Lung (tissue), 12 donors: ENCODE data around the gene CDH23. TPM values are rescaled to one million over a fixed set of nuclear protein-coding genes. Genes with fewer than 3 reads are reported as not detected.

Experiments
- ATAC-seq: fragments of 200-7000 bp; cut with Tn5 transposase; one replicate; pipeline ENCODE4 v1.9.1; 2020; ENCODE audit warnings: moderate number of reproducible peaks; ENCODE audit not compliant: insufficient read depth, low FRiP score
- DNase-seq, 3 donors: peaks; one replicate each; pipeline ENCODE4 v3.0.0-alpha.2; 2013 to 2017
- H3K27ac ChIP-seq, 2 donors: one replicate each; pipeline ENCODE4 v1.5.1; 2013; ENCODE audit warnings: mild to moderate bottlenecking in 2 of 2, moderate library complexity in 2 of 2, control low read depth in 1 of 2, inconsistent platforms in 1 of 2, low read depth in 1 of 2, low read length in 1 of 2
- H3K27me3 ChIP-seq, 3 donors: one replicate each; pipeline ENCODE4 v1.5.1; 2013; ENCODE audit warnings: low read length in 2 of 3; ENCODE audit not compliant: control insufficient read depth in 3 of 3, insufficient read depth in 3 of 3
- H3K36me3 ChIP-seq, 4 donors: one replicate each; pipeline ENCODE4 v1.5.1; 2013; ENCODE audit warnings: low read length in 4 of 4, mild to moderate bottlenecking in 1 of 4, moderate library complexity in 1 of 4; ENCODE audit not compliant: control insufficient read depth in 4 of 4, insufficient read depth in 4 of 4
- H3K4me1 ChIP-seq, 5 donors: one replicate each; pipeline ENCODE4 v1.5.1; 2013; ENCODE audit warnings: low read length in 5 of 5, mild to moderate bottlenecking in 2 of 5, moderate library complexity in 1 of 5; ENCODE audit not compliant: control insufficient read depth in 5 of 5, insufficient read depth in 5 of 5
- H3K4me3 ChIP-seq: one replicate; pipeline ENCODE4 v1.5.1; 2013; ENCODE audit warnings: mild to moderate bottlenecking, control low read depth, moderate library complexity
- H3K9ac ChIP-seq, 2 donors: one replicate each; pipeline ENCODE4 v1.5.1; 2013; ENCODE audit warnings: low read length in 2 of 2, control low read depth in 1 of 2; ENCODE audit not compliant: insufficient read depth in 1 of 2
- H3K9me3 ChIP-seq, 4 donors: one replicate each; pipeline ENCODE4 v1.5.1; 2013; ENCODE audit warnings: low read length in 3 of 4, mild to moderate bottlenecking in 1 of 4, moderate library complexity in 1 of 4; ENCODE audit not compliant: control insufficient read depth in 4 of 4, insufficient read depth in 3 of 4
- CTCF ChIP-seq: IDR thresholded peaks from 2 replicates; pipeline ENCODE4 v1.5.1; 2012; ENCODE audit warnings: mild to moderate bottlenecking; ENCODE audit errors: control extremely low read depth, extremely low read depth
- WGBS, 2 donors: extraction: QIAGEN DNeasy Blood & Tissue Kit; methylation state at CpG; one replicate each; pipeline ENCODE4 v1.1.7; 2013; 5-methylcytosine and 5-hydroxymethylcytosine counted together
- polyA plus RNA-seq, 2 donors: library from polyadenylated mRNA; stranded (reverse); fragments of 200-250 nt; gene quantifications; one replicate each; pipeline ENCODE4 v1.2.1, GENCODE V29; 2013
- total RNA-seq, 2 donors: library from RNA; depleted of rRNA in 1 of 2; stranded (reverse); fragments of >200 nt in 1 of 2; gene quantifications; one replicate each; pipeline ENCODE4 v1.2.1, GENCODE V29; 2014 to 2021
- donor health status: control.
- donor health status: control.
- donor health status: Bipolar disorder and iron deficiency.
- donor health status: healthy.
- donor health status: DM: yes; HTN: yes; CAD: no.

Gene CDH23
- total and polyA plus RNA-seq, 4 donors, result 4.5 to 29.5 (median 6.0) TPM

GRCh38 chr10:71805776-71806703 is 409.3 kb downstream of the CDH23 start:
- TF ChIP-seq CTCF, result no peak
- DNase-seq, result peak; percentile 13 to 26 (median 21)

GRCh38 chr10:71806704-71807556 is 410.2 kb downstream of the CDH23 start:
- H3K4me1 ChIP-seq, result peaks cover 0 to 2% (median 0%) of the 10 kb centered on the region in 5 donors
- no peaks in the 10 kb centered on the region for H3K9me3 ChIP-seq
- no peak for TF ChIP-seq CTCF
- DNase-seq (no peak), ATAC-seq (no peak)
- no peak overlapping the region for H3K27ac ChIP-seq
- H3K4me3 ChIP-seq, result no peak overlapping the region
- WGBS, 2 donors, result 93 to 95% methylated on average over 23 of the region's 23 CpGs
- peaks cover 0 to 1% (median 0%) of the 10 kb centered on the region in 4 donors for H3K36me3 ChIP-seq
- no peak overlapping the region for H3K9ac ChIP-seq
- peaks cover 0 to 13% (median 2%) of the 10 kb centered on the region in 3 donors for H3K27me3 ChIP-seq

More at GRCh38 chr10:71805776-71806703, 409.3 kb downstream of the CDH23 start:
- 36 to 52% methylated on average over 41 of the region's 41 CpGs for WGBS, 2 donors
- Histone ChIP-seq H3K4me1 (peaks cover 0 to 2% (median 0%) of the 10 kb centered on the region in 5 donors), H3K27me3 (peaks cover 0 to 13% (median 2%) of the 10 kb centered on the region in 3 donors), H3K9ac (no peak overlapping the region), H3K4me3 (no peak overlapping the region), H3K36me3 (peaks cover 0 to 1% (median 0%) of the 10 kb centered on the region in 4 donors), H3K9me3 (no peaks in the 10 kb centered on the region), H3K27ac (no peak overlapping the region)
- ATAC-seq, result peak; percentile 57

- no peak for ATAC-seq
- H3K4me1 ChIP-seq, result peaks cover 0 to 2% (median 0%) of the 10 kb centered on the region in 5 donors
- TF ChIP-seq CTCF, result no peak
- no peak overlapping the region for H3K9ac ChIP-seq
- H3K36me3 ChIP-seq, result no peaks in the 10 kb centered on the region
- no peaks in the 10 kb centered on the region for H3K9me3 ChIP-seq
- H3K27me3 ChIP-seq, result peaks cover 0 to 13% (median 2%) of the 10 kb centered on the region in 3 donors
- 92 to 96% methylated on average over 21 of the region's 21 CpGs for WGBS, 2 donors
- DNase-seq, result no peak
- no peak overlapping the region for H3K27ac ChIP-seq
- no peak overlapping the region for H3K4me3 ChIP-seq
These were observed 411.1 kb downstream of the CDH23 start for GRCh38 chr10:71807557-71808510.
